ENCODE measurements around the gene WDR86. TPM values are rescaled to one million over a fixed set of nuclear protein-coding genes. Genes with fewer than 3 reads are reported as not detected.

WDR86 gene
- total RNA-seq, 1 donor from 2014 or later, result 19.4 TPM

DNA sequence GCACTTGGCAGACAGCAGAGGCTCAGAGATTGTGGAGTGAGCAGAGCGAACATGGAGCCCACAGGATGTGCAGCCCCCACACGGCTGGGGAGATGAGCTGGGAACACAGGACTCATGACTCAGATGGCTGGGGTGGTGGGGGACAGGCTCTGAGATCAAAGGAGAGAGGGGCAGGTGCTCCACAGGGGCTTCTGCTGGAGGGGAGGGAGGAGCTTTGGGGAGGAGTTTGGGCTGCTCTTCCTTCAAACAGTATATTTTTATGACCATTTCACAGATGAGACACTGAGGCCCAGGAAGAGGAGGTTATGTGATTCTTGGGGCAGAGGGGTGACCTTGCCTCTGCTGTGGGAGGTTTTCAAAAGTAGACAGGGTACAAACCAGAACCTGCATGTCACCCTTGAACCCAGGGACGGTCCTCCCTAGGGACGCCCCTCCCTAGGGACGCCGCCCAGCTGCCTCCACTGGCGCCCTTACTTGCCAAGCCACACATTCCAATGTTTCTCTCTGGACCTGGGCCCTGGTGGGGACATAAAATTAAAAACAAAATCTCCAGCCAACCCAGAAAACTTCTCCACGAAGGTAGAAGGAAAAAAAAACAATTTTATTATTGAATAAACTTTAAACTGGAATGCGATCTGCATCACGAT, 31.1 kb upstream of the WDR86 start:
- DNase-seq (ENCODE audit: low spot score), result no peak

DNA sequence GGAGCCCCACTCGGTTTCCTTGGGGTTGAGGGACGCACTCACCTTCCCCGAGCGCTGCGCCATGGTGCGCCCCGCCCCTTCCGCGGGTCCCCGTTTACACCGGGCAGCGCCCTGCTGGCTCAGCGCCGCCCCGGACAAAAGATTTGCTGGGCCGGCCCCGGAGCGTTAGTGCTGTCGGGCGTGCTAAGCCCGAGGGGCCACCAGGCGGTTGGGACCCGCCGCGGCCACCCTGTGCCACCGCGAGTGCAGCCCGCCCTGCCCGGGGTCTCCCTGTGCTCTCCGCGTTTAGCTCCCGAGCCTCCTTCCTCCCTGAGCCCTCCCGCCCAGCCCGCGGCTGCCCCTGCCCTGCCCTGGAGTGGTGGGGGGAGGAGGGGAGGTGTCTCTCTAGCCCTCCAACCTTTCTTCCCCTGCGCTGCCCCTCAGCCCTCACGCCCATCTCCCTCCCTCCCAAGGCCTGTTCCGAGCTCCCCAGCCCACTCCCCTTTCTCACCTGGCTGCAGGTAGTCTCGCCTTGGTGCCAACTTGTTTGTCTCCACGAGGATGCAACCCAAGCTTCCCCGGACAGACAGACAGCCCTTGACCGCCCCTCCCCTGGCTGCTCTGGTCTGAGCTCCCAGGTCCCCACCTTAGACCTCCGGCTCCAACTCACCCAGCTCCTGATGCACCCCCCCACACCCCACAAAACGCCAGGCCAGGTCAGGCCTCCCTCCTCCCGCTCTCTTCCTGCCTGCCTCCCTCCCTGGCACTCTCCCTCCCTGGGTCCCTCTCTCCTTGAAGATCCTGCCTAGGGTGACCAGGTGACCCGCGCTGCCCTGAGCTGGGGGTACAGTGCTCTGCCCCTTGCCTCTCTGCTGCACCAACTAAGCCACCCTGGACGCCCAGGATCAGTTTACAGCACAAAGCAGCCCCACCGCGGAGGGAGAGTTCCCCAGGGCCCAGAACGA, 30.3 kb upstream of the WDR86 start, which contains the start of gene CRYGN:
TSS of gene CRYGN (minus strand) at position 287 of the 944 bp plus-strand sequence. CDS start at position 63, 224 bp downstream.
- DNase-seq (ENCODE audit: low spot score), result no peak

DNA sequence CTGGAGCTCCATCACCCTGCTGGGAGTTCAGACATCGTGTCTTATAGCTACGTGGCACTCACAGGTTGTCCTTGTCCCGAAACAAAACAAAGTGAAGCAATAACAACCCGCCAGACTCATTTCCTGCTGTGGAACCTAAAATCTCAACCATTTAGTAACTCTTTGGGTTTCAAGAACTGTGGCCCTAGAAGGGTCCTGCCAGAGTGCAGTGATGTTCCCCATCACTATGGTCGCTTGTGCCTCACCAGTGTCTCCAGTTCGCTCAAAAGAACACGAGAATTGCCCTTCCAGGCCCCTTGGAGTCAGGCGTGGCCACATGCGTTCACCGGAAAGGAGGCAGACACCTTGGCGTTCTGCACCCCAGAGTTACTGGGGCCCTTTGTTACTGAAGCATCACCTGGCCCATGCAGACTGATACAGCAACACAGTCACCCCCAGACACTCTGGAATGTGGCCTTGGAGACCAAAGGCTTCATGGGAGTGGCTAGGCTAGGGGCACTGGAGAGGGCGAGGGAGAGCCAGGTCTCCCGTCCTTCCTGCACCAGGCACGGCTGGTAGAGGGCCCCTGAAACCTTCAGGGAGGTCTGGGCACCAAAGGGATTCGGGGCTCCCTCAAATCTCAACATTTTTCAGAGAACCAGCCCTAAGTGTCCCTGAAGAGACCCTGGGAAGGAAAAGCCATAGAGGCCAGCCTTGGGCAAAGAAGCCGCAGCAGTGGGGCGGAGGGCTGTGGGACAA, 29.2 kb upstream of the WDR86 start:
- no peak for DNase-seq (ENCODE audit: low spot score)

DNA sequence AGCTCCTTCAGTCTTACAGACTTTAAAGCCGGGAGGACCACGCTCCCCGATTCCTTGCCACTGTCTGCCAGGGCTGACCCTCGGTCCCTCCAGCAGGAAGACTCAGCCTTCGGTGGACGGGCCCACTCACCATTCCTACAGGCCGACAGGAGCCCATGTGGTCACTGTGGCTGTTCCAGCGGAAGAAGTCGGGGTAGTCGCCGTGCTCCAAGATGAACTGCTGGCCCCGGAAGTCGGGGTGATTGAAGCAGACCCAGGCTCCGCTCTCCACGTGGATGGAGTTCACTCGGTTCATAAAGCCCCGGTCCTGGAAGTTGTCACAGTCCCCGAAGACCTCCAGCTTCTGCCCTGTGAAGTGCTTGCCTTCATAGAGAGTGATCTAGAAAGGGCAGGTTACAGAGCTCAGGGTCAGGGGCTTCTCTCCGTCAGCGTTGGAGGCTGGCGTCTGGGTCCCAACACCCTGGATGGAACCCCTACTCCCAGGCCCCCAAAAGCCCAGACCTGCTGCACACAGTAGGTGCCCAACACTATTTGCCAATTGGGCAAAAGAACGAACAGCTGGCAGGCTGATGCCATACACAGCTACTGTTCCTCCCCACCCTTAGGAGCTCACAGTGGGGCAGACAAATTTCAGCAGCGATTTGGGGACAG, 28.2 kb upstream of the WDR86 start:
- DNase-seq (ENCODE audit: low spot score), result no peak

DNA sequence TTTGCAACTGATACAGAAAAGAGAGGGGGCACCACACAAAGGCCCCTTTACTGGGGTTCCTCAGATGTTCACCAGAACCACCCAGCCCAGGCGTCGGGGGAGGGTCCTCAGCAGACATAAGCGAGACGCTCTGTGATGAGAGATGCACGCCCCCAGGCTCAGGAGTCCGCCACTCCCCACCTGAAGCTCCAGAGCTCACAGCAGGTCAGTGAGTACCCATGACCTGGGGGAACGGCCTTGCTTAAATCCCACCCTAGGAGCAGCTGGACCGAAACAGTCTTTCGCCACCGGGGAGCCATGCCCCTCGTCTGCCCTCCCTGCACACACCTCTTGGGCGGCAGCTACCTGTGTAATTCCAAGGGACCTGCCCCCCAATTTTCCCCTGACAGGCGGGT, 27.3 kb upstream of the WDR86 start:
- DNase-seq (ENCODE audit: low spot score), result no peak

DNA sequence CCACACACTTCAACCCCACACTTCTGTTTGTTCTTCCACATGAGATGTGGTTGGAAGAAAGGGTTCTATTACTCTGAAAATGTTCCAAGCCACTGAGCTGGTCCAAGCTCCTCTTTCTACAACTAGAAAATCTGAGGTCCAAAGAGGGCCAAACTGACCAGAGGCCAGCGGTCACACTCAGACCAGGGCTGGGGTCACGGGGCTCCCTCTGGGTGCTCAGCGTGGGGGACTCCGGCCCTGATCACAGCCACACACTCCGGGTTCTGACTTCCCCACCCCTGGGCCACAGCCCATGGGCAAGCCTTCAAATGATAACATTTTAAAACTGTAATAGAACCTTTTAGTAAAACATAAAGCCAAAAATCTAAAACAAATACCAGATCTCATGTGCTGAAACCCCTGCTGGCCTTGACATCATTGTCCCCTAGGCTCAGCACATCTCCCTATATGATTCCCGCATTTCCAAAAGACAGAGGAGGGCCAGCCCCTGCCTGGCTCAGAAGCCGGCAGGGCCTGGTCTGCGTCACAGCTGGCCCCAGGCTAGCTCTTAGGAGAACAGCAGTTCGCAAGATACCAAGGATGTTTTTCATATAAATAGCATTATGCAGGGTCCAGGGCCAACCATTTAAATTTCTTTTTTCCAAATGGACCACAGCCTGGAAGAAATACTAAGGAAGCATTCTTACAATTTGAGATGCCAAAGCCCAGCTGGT, 26.8 kb upstream of the WDR86 start:
- no peak for DNase-seq (ENCODE audit: low spot score)

DNA sequence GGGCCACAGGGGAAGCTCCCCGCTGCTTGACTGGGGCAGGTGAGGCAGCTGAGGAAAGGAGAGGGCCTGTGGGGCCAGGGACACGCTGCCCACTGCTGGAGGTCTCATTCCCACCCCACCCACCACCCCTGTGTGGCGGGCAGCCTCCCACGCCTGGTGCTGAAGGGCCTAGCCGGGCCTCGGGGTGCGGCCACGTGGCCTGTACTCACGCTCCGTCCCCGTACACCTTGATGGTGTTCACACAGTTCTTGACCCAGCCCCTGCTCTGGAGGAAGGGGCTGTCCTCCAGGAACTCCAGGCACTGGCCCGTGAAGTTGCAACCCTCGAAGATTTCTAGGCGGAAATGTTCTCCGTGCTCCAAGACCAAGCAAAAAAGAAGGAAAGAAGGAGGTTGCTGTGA, 26.1 kb upstream of the WDR86 start:
- DNase-seq (ENCODE audit: low spot score), result no peak

DNA sequence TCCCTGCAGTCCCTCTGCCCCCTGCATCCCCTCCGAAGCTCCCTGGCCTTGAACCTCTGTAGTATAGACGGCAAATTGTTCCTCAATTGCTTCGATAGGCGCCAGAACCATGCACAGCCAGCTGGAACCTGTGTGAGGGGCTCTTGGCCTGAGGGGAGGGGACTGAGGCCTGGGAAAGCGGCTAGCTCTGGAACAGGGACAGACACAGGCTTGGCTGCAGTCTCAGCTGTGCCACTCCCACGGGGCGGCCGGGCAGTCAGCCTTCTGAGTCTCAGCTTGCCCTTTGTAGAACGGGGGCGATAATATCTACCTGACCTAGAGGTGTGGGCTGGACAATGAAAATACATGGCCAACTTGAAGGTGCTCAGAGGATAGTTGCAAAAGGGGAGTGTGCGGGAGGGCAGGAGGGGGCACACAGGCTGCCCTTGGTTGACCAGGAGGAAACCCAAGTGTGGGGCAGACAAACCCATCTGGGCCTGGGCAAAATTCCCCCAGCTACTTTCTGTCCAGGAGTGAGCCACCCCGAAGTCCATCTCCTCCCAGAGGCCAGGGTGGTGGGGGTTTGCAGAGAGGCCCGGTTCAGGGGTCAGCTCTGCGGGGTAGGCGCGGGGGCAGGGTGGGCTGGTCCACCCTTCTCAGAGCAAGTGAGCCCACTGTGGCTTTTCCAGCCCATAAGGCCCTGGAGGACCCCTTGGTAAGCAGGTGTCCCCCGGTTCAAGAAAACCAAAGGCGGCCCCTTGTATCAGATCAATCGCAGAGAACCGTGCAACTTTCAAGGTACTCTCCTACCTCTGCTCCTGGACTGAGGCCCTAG, 25.5 kb upstream of the WDR86 start:
- DNase-seq (ENCODE audit: low spot score), result no peak

DNA sequence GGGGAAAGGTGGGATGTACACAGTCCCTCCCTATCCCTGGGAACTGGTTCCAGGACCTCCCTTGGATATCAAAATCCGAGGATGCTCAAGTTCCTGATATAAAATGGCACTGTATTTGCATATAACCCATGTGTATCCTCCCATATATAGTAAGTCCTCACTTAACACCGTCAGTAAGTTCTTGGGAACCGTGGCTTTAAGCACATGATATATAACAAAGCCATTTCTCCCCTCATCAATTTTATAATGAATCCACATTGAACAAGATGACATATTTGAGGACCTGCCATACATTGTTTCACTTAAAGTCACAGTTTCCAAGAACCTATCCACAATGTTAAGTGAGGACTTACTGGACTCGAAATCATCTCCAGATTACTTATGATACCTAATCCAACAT, 24.7 kb upstream of the WDR86 start:
- DNase-seq (ENCODE audit: low spot score), result no peak

DNA sequence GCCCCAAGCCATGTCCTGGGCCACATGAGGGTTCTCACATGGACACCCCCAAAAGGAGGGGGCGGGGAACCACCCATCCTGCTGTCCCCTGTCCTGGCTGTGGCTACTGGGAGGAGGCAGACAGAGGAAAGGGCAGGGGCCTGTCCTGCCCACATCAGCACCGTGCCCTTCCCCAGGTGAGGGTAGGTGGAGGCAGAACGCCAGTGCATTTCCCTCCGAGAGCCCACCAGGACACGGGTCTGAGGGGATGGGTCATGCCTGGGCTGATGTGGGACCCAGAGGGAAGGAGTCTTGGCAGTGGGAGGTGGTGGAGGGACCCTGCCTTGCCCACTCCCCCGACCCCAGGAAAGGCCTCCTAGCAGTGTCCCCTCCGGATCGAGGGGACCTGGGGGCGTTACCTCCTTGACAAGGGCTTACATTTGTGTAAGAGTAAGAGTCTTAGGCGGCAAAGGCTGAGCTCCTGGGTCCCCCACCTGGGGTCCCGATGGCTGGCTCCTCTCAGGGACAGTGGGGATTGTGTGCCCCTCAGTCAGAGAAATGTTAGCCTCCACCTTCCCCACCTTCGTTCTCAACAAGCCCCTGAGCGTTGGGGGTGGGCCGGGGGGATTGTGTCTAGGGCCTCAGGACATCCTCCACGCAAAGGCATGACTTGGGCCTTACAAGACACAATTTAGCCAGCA, 24.0 kb upstream of the WDR86 start:
- DNase-seq (ENCODE audit: low spot score), result no peak

DNA sequence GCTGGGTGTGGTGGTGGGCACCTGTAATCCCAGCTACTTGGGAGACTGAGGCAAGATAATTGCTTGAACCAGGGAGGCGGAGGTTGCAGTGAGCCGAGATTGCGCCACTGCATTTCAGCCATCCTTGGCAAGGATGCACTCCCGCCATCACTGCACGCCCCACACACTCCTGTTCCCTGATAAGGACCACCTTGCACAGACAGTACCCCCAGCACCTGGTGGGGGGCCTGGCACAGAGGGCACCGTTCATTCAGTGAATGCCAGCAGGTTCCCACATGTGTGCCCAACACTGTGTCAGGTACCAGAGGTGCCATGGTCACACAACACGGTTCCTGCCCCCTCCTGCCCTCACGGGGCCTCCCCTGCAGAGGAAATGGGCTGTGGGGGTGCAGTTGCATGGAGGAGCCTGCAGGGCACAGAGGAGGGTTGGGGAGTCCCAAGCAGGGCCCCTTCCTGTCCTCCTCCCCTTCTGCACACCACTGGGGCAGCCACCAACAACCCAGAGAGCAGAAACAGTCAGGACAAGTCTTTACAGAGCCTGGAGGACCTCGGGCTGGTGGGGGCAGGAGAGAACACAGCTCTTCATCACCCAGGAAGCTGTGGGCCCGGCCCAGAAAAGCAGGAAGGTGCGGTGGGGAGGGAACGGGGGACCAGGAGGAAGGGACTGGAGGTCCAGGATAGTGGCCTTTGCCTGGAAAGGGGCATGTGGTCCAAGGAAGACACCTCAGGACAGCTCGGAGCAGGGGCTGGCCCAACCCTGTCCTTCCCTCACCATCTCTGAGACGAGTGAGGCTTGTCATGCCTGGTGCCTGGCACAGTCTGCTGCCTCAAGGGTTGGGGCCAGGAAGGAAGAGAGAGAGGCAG, 23.1 kb upstream of the WDR86 start:
- DNase-seq (ENCODE audit: low spot score), result no peak

DNA sequence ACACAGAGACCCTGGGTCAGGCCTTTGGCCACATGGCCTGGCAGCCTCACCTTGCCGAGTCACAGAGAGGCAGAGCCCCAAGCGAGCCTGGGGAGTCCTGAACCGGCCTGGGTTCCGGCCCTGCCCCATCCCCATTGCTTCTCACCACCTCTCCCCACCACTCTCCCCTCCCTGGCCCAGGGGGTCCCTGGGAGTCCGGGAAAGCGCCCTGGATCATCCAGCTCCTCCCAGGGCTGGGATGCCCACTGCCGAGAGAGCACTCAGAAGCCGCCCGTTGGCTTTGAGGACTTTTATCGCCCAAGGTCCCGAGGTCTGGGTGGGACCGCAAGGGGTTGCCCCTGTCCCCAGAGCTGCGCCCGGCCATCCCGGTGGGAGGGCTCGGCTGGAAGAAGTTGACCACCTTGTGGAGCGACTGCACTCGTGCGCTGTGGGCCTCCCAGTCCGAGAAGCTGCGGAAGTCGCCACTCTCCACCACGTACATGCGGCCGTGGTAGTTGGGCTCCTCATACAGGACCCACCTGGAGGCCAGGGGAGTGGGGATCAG, 22.0 kb upstream of the WDR86 start:
- no peak for DNase-seq (ENCODE audit: low spot score)

DNA sequence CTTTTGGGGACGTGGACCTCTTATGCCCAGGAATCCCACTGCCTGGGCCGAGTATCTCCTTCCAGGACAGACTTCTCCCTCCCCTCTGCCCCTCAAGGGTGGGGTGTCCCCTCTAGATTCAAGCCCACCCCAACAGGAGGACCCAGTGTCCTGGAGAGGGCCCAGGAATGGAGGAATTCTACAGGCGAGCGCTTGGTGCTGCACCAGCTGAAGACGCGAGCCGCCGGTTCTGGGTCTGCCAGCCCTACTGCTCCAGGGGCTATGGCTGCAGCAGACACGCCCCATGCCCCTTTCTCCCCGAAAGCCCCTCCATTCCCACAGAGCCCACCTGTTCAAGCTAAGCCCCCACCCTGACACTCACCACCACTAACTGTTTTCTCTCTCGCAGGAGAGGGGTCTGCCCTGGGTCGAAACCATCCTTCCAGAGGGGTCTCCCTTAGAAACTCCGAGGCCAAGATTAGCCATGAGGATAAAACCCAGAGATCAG, 21.5 kb upstream of the WDR86 start:
- DNase-seq (ENCODE audit: low spot score), result no peak

DNA sequence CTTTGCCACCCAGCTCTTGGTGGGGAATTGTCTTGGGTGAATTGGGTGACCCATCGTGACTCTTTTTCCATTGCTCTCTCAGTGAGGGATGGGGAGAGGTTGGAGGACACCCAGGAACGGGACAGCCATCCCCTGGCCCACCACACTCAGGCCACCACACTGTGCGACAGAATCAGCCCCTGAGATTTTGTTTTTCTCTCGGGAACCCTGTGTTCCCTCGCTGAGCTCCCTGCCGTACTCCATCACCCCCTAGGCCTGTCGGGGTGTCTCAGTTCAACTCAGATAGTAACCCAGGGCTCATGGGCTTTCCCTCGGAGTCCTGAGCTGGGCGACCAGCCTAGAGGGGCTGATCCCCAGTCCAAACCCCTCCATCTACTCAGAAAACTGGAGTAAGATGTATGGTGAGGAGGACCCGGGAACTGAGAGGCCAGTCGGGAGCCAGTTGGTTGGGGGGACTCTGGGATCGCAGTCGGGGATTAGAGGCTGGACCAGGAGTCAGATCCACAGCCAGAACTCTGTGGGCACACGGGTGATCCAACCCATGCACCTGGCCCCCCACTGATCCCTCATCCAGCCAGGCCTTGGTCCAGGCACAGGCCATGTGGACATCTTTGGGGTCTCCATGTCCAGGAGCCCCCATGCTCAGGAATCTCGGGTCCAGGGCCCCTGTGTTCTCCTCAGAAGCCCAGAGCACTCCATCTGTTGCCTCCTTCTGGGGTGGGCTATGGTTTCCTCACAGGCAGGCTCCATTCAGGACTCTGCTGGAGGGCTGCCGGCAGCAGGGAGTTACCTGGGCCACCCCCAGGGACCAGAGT, 20.8 kb upstream of the WDR86 start:
- DNase-seq (ENCODE audit: low spot score), result no peak

DNA sequence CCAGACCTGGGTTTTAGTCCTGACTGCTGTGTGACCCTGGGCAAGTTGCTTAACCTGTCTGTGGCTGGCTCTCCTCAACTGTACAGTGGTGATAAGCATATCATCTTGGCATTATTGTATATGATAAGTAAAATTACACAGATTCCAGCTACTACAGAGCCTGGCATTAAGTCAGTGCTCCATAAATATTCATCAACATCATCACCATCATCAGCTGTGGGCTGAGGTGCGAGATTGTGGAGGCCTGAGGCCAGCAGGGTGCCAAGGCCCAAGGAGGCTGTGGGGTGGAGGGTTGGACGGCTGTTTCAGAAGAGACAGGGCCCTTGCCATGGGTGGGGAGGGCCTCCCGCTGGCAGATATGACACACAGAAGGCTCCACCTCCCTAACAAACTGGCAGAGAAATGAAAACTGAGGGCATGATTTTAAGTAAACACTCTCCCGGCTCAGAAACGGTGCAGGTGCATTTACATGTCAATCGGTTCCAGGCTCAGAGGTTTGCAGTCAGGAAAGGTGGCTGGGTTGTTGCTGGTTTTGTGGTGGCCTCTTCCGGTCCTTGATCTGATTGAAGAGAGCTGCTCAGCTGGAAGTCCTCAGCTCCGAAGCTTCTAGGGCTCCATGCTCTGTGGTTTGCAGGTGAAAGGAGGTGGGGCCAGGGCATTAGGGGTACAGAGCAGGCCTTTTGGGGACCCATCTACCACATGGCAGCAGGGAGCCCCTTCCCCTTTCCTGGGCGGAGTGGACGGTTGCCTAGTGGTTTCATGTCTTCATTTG, 19.9 kb upstream of the WDR86 start:
- no peak for DNase-seq (ENCODE audit: low spot score)

DNA sequence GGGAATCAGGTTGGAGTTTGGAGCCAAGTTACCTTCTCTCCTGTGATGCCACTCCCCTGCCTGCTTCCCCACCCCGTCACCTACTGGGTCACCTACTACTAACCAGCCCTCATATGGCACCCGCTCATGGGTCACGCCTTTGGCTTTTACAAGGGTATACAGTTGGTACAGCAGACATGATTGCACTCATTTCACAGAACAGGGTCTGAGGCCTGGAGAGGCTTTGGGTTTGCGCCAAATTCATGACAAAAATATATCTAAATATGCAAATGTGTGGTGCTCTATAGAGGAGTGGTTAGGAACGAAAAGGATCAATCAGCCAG, 19.4 kb upstream of the WDR86 start:
- DNase-seq (ENCODE audit: low spot score), result no peak

Measured in mesenteric fat pad (tissue), 1 donor.